GM23248 (cell line): ENCODE data around the gene SKA3. TPM values are rescaled to one million over a fixed set of nuclear protein-coding genes. Genes with fewer than 3 reads are reported as not detected.
A peak's percentile ranks its signal among the peaks of the same experiment; 100 is the strongest.
"Not testable (repeated sequence)": the region's sequence is repeated elsewhere in the genome, so short reads cannot be mapped to it uniquely, and the experiment has no call there.

Experiments
- DNase-seq: peaks from one replicate; pipeline ENCODE4 v3.0.0-alpha.2; 2015
- H2AFZ ChIP-seq: fragments of 200-600 bp; sonication (generic); 2 replicates; pipeline ENCODE4 v1.6.1; 2016; ENCODE audit warnings: antibody characterized with exemption
- H3F3A ChIP-seq: fragments of 200-600 bp; sonication (generic); 2 replicates; pipeline ENCODE4 v1.6.1; 2016; ENCODE audit warnings: mild to moderate bottlenecking, antibody characterized with exemption, mixed run types; ENCODE audit not compliant: insufficient read depth
- H3K27ac ChIP-seq: fragments of 200-600 bp; sonication (generic); 2 replicates; pipeline ENCODE4 v1.5.1; 2016; ENCODE audit warnings: mild to moderate bottlenecking
- H3K27me3 ChIP-seq: fragments of 200-600 bp; sonication (generic); replicated peaks from 2 replicates; pipeline ENCODE4 v1.6.1; 2016; ENCODE audit warnings: mild to moderate bottlenecking; ENCODE audit not compliant: insufficient read depth
- H3K36me3 ChIP-seq: fragments of 200-600 bp; sonication (generic); 2 replicates; pipeline ENCODE4 v1.6.1; 2016; ENCODE audit warnings: low read depth, mild to moderate bottlenecking
- H3K4me1 ChIP-seq: fragments of 200-600 bp; sonication (generic); 2 replicates; pipeline ENCODE4 v1.6.1; 2016; ENCODE audit warnings: mild to moderate bottlenecking; ENCODE audit not compliant: insufficient read depth
- H3K4me2 ChIP-seq: fragments of 200-600 bp; sonication (generic); one replicate; pipeline ENCODE4 v1.6.1; 2016; ENCODE audit warnings: mild to moderate bottlenecking; ENCODE audit not compliant: unreplicated experiment
- H3K4me3 ChIP-seq: fragments of 200-600 bp; sonication (generic); 2 replicates; pipeline ENCODE4 v1.5.1; 2016; ENCODE audit warnings: mild to moderate bottlenecking
- H3K79me2 ChIP-seq: fragments of 200-600 bp; sonication (generic); 2 replicates; pipeline ENCODE4 v1.6.1; 2016; ENCODE audit warnings: mild to moderate bottlenecking; ENCODE audit not compliant: insufficient read depth
- H3K9ac ChIP-seq: fragments of 200-600 bp; sonication (generic); 2 replicates; pipeline ENCODE4 v1.6.1; 2016; ENCODE audit warnings: mild to moderate bottlenecking
- H3K9me2 ChIP-seq: fragments of 200-600 bp; sonication (generic); 2 replicates; pipeline ENCODE4 v1.6.1; 2016; ENCODE audit warnings: mixed run types, mild to moderate bottlenecking, moderate library complexity; ENCODE audit not compliant: insufficient read depth
- H3K9me3 ChIP-seq: fragments of 200-600 bp; sonication (generic); one replicate; pipeline ENCODE4 v1.6.1; 2017; ENCODE audit warnings: low read depth
- H4K20me1 ChIP-seq: fragments of 200-600 bp; sonication (generic); 2 replicates; pipeline ENCODE4 v1.6.0; 2016; ENCODE audit not compliant: insufficient read depth
- EZH2 ChIP-seq: fragments of 200-600 bp; sonication (generic); IDR thresholded peaks from 2 replicates; pipeline ENCODE4 v1.6.1; 2018; ENCODE audit warnings: antibody characterized with exemption, mild to moderate bottlenecking; ENCODE audit not compliant: insufficient read depth, poor library complexity, severe bottlenecking
- EZH2phosphoT487 ChIP-seq: fragments of 200-600 bp; sonication (generic); IDR thresholded peaks from 2 replicates; pipeline ENCODE4 v1.6.1; 2018; ENCODE audit warnings: antibody characterized with exemption, moderate library complexity, mild to moderate bottlenecking, low read depth; ENCODE audit not compliant: insufficient read depth
- WGBS, 2 experiments: methylation state at CpG; one replicate each; pipeline ENCODE4 v1.1.6; 2015 to 2017; ENCODE audit warnings: low lambda C conversion rate in 2 of 2, low coverage in 1 of 2; ENCODE audit errors: missing lambda C conversion rate in 2 of 2; 5-methylcytosine and 5-hydroxymethylcytosine counted together
- in situ Hi-C: fragments of 300-500 bp; cut with MboI; formaldehyde crosslinking; loops from 2 replicates; pipeline ENCODE4 v1.15.0; 2020
- polyA plus RNA-seq: library from polyadenylated mRNA; unstranded; fragments of >200 nt; fragmentation: Nextera tagmentation; extraction: Ambion mirVana; gene quantifications from 2 replicates; pipeline ENCODE4 v1.2.1, GENCODE V29; 2016
- total RNA-seq: library from RNA; depleted of rRNA; stranded (reverse); fragments of >200 nt; shearing (Covaris generic); gene quantifications from 2 replicates; pipeline ENCODE4 v1.2.3, GENCODE V29; 2014

Gene SKA3
- total and polyA plus RNA-seq, 2 experiments from 2014 or later: 8.6 to 14.3 TPM

GRCh38 chr13:21181671-21182070 lies 5.3 kb upstream of the SKA3 start:
- in situ Hi-C loops: no loop called here
- no peak for DNase-seq
- TF ChIP-seq EZH2phosphoT487: no peak
- TF ChIP-seq EZH2: no peak
- H4K20me1 ChIP-seq: no peaks in the 10 kb centered on the region
- H3K27me3 ChIP-seq: no peaks in the 10 kb centered on the region
- no peaks in the 10 kb centered on the region for H3F3A ChIP-seq
- no peaks in the 10 kb centered on the region for H3K9me3 ChIP-seq
- WGBS, 2 experiments: 66 to 73% methylated on average over 2 of the region's 2 CpGs
- H3K4me1 ChIP-seq: peaks cover 8% of the 10 kb centered on the region
- H2AFZ ChIP-seq: no peak overlapping the region
- no peaks in the 10 kb centered on the region for H3K36me3 ChIP-seq
- H3K9me2 ChIP-seq: no peaks in the 10 kb centered on the region
- no peak overlapping the region for H3K27ac ChIP-seq
- H3K4me2 ChIP-seq: no peak overlapping the region
- H3K79me2 ChIP-seq: peaks cover 18% of the 10 kb centered on the region
- no peak overlapping the region for H3K4me3 ChIP-seq
- H3K9ac ChIP-seq: no peak overlapping the region

- H3K4me3 ChIP-seq: peak overlapping the region; percentile 73
- H3K9me2 ChIP-seq: no peaks in the 10 kb centered on the region
- in situ Hi-C loops: no loop called here
- peak overlapping the region; percentile 77 for H3K27ac ChIP-seq
- H3K9ac ChIP-seq: peak overlapping the region; percentile 88
- no peaks in the 10 kb centered on the region for H3K36me3 ChIP-seq
- peak overlapping the region; percentile 94 for H2AFZ ChIP-seq
- no peak for DNase-seq
- peaks cover 50% of the 10 kb centered on the region for H3K79me2 ChIP-seq
- TF ChIP-seq EZH2phosphoT487 (no peak), EZH2 (no peak)
- H3K9me3 ChIP-seq: no peaks in the 10 kb centered on the region
- peaks cover 10% of the 10 kb centered on the region for H3K4me1 ChIP-seq
- no peaks in the 10 kb centered on the region for H3K27me3 ChIP-seq
- H3F3A ChIP-seq: peaks cover 7% of the 10 kb centered on the region
- peak overlapping the region; percentile 89 for H3K4me2 ChIP-seq
- WGBS, 2 experiments: 1% methylated on average over 23 to 26 of the region's 26 CpGs
- no peaks in the 10 kb centered on the region for H4K20me1 ChIP-seq
These were observed 581 bp upstream of the SKA3 start for GRCh38 chr13:21176982-21177284.

DNA sequence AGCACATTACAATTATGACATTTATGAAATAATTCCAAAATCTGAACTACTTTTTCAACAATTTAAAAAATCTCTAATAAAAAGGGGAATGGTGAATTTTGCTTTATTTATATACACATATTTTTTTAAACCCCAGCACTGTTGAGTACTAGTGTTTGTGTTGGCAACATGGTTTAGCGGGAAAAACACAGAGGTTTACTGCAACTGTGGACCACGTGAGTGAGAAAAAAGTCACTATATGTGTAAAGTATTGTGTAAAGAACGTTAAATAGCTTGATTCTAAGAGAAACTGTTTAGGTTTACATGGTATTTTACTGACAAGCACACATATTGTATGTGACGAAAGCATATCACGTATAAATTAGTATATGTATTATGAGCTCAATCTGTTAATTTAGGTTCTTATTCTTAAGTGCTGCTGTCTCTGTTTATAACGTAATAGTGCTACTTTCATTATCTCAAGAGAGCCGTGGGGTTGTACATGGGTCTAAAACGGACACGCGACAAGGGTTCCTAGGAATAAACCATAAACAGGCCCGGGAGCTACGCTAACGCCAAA lies 617 bp downstream of the SKA3 start:
- WGBS, 2 experiments: 3 to 4% methylated on average over 13 of the region's 13 CpGs
- H3K79me2 ChIP-seq: peaks cover 62% of the 10 kb centered on the region
- H3K27ac ChIP-seq: peak overlapping the region; percentile 77

GRCh38 chr13:21173767-21174166 lies 2.6 kb downstream of the SKA3 start:
- H3K27ac ChIP-seq, in situ Hi-C loops, H2AFZ ChIP-seq, H3K9me3 ChIP-seq, H3K9ac ChIP-seq, H4K20me1 ChIP-seq, H3F3A ChIP-seq, H3K9me2 ChIP-seq, H3K36me3 ChIP-seq, H3K27me3 ChIP-seq, H3K4me2 ChIP-seq, DNase-seq, H3K4me3 ChIP-seq: not testable (repeated sequence)
- Histone ChIP-seq H3K4me1 (peaks cover 10% of the 10 kb centered on the region), H3K79me2 (peaks cover 67% of the 10 kb centered on the region)
- WGBS, 2 experiments: 0 to 4% methylated on average over 1 of the region's 1 CpG

More for the DNA sequence above, 617 bp downstream of the SKA3 start:
- DNase-seq: peak; percentile 53
- in situ Hi-C loops: no loop called here
- Histone ChIP-seq H3K9me2 (no peaks in the 10 kb centered on the region), H3K27me3 (no peaks in the 10 kb centered on the region), H4K20me1 (no peaks in the 10 kb centered on the region), H3K4me2 (peak overlapping the region; percentile 95), H3K9me3 (no peaks in the 10 kb centered on the region), H3F3A (peaks cover 7% of the 10 kb centered on the region), H3K4me3 (peak overlapping the region; percentile 73), H3K36me3 (no peaks in the 10 kb centered on the region), H3K4me1 (peaks cover 10% of the 10 kb centered on the region), H3K9ac (peak overlapping the region; percentile 88), H2AFZ (peak overlapping the region; percentile 94)
- TF ChIP-seq EZH2phosphoT487: no peak
- no peak for TF ChIP-seq EZH2

- WGBS, 2 experiments: 97 to 99% methylated on average over 9 of the region's 9 CpGs
- H3K4me2 ChIP-seq: no peak overlapping the region
- H3K4me1 ChIP-seq: 0 out of 2 replicates have a peak, but pooled peaks cover 2% of the 10 kb centered on the region
- H3F3A ChIP-seq: peaks cover 7% of the 10 kb centered on the region
- peaks cover 48% of the 10 kb centered on the region for H3K79me2 ChIP-seq
- no peak overlapping the region for H3K4me3 ChIP-seq
- in situ Hi-C loops: no loop called here
- no peak overlapping the region for H2AFZ ChIP-seq
- H3K9me2 ChIP-seq: no peaks in the 10 kb centered on the region
- H3K27ac ChIP-seq: no peak overlapping the region
- no peak for DNase-seq
- TF ChIP-seq EZH2 (no peak), EZH2phosphoT487 (no peak)
- H4K20me1 ChIP-seq: no peaks in the 10 kb centered on the region
- H3K36me3 ChIP-seq: no peaks in the 10 kb centered on the region
- no peaks in the 10 kb centered on the region for H3K27me3 ChIP-seq
- H3K9ac ChIP-seq: no peak overlapping the region
- no peaks in the 10 kb centered on the region for H3K9me3 ChIP-seq
These were observed 4.9 kb downstream of the SKA3 start for GRCh38 chr13:21171420-21171819.

GRCh38 chr13:21165606-21166005 lies 10.7 kb downstream of the SKA3 start:
- H3K4me2 ChIP-seq, H3K9me2 ChIP-seq, H2AFZ ChIP-seq, H3K36me3 ChIP-seq, H3K4me3 ChIP-seq, H3K9ac ChIP-seq, H3F3A ChIP-seq, in situ Hi-C loops, H3K4me1 ChIP-seq, H3K27me3 ChIP-seq, H3K27ac ChIP-seq, DNase-seq, H3K9me3 ChIP-seq, H3K79me2 ChIP-seq, H4K20me1 ChIP-seq: not testable (repeated sequence)
- 96 to 98% methylated on average over 4 of the region's 4 CpGs for WGBS, 2 experiments
